AG09309 (cell line): ENCODE measurements around the gene MID1.

Experiments used
- DNase-seq: peaks from one replicate; pipeline ENCODE4 v3.0.0-alpha.2; 2010; ENCODE audit warnings: low read depth
- H3K4me3 ChIP-seq: 2 replicates; pipeline ENCODE4 v1.5.1; 2011; ENCODE audit warnings: mild to moderate bottlenecking, low read depth, low read length, moderate library complexity; ENCODE audit not compliant: control insufficient read depth
- TF ChIP-seq, protein P1 (sequence below): IDR thresholded peaks from 2 replicates; pipeline ENCODE4 v1.5.1; 2011; ENCODE audit warnings: mild to moderate bottlenecking, low read depth, low read length, inconsistent platforms; ENCODE audit not compliant: insufficient read depth, control insufficient read depth; ENCODE audit errors: missing control alignments

MID1 gene

GRCh38 chrX:10582215-10582733, 38.1 kb downstream of the MID1 start:
- no peak for DNase-seq
- TF ChIP-seq, protein P1, sequence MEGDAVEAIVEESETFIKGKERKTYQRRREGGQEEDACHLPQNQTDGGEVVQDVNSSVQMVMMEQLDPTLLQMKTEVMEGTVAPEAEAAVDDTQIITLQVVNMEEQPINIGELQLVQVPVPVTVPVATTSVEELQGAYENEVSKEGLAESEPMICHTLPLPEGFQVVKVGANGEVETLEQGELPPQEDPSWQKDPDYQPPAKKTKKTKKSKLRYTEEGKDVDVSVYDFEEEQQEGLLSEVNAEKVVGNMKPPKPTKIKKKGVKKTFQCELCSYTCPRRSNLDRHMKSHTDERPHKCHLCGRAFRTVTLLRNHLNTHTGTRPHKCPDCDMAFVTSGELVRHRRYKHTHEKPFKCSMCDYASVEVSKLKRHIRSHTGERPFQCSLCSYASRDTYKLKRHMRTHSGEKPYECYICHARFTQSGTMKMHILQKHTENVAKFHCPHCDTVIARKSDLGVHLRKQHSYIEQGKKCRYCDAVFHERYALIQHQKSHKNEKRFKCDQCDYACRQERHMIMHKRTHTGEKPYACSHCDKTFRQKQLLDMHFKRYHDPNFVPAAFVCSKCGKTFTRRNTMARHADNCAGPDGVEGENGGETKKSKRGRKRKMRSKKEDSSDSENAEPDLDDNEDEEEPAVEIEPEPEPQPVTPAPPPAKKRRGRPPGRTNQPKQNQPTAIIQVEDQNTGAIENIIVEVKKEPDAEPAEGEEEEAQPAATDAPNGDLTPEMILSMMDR: no peak
- H3K4me3 ChIP-seq: no peak overlapping the region

DNA sequence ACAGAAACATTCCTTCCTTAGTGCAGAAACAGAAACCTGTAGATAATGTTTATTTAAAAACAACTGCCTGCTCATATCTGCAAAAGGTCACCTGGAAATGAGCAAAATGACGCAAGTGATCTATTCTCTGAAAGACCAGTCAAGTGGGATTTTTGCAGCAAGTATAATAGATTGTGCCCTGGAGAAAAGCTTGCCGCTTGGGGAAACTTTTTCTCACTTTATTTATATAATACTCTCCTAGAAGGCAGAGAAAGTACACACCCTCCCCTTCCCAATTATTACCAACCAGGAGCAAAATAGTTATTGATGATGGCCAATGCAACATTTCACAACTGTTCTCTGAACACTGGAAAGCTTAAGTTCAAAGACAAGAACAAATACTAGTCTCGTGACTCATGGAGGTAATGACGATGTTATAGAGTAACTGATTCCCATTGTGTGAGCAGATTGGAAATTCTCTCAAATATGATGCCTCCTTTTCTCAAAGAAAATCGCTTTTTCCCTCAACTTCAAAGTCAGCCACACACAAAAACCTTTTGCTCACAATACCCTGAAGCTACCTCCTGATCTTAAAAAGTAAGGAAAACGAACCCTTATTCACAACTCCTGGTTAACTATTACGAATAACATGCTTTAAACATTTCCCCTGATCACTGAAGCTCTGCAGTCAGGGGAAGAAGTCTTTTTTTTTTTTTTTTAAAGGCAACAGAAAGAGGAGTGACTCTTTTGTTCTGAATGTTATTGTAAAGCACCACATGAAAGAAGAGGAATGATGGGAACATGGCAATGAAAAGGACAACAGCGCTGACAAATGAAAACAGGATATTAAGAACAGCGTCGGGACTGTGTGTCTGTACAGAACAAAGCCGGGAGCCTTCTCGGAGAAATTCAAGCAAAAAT, 41.0 kb downstream of the MID1 start:
- TF ChIP-seq, protein P1: no peak
- no peak for DNase-seq
- no peak overlapping the region for H3K4me3 ChIP-seq

- TF ChIP-seq, protein P1: no peak
- no peak overlapping the region for H3K4me3 ChIP-seq
- DNase-seq: no peak
Observed at GRCh38 chrX:10578527-10578926, 41.9 kb downstream of the MID1 start.

- no peak overlapping the region for H3K4me3 ChIP-seq
- TF ChIP-seq, protein P1: no peak
- DNase-seq: no peak
Observed at GRCh38 chrX:10577853-10578252, 42.5 kb downstream of the MID1 start.

- TF ChIP-seq, protein P1: no peak
- no peak overlapping the region for H3K4me3 ChIP-seq
- DNase-seq: no peak
Observed at GRCh38 chrX:10576777-10577447, 43.5 kb downstream of the MID1 start.

DNA sequence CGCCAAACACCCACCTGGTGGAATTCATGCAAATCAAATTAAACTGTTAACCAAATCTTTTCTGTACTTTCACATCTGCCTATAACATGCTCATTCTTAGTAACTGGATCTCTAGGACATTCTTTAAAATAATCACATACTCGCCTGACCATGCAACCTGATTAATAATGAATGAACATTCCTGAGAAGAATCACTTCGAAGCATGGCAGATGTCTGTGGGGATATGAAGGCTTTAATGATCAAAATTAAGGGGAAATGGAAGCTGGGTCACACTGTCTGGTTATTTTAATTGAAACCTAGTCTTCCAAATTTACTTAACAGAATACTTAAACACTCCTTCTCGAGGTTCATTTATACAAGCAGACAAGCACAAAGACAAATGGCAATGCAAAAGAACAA, 44.2 kb downstream of the MID1 start:
- DNase-seq: no peak
- TF ChIP-seq, protein P1: no peak
- H3K4me3 ChIP-seq: no peak overlapping the region
